HepG2 (cell line): Measurements from ENCODE around the gene NKX2-2. TPM values are rescaled to one million over a fixed set of nuclear protein-coding genes. Genes with fewer than 3 reads are reported as not detected.

ENCODE experiments used
- CERS6 ChIP-seq: sonication (generic); formaldehyde crosslinking; IDR thresholded peaks from 2 replicates; pipeline ENCODE4 v1.5.0; 2020; ENCODE audit warnings: missing genetic modification reagents
- EZH2 ChIP-seq: conservative IDR thresholded peaks from 2 replicates; pipeline ENCODE4 v1.6.1; 2012; ENCODE audit warnings: mild to moderate bottlenecking, low read depth, low read length, moderate library complexity
- FIP1L1 ChIP-seq: fragments of 200-400 bp; formaldehyde crosslinking; IDR thresholded peaks from 2 replicates; pipeline ENCODE4 v1.6.1; 2018; ENCODE audit warnings: low read depth, mild to moderate bottlenecking, low read length, moderate library complexity, borderline replicate concordance; ENCODE audit not compliant: insufficient read depth
- FOXO1 ChIP-seq: sonication (generic); formaldehyde crosslinking; IDR thresholded peaks from 2 replicates; pipeline ENCODE4 v1.4.0; 2020; ENCODE audit warnings: missing genetic modification reagents
- GATAD1 ChIP-seq: IDR thresholded peaks from 2 replicates; pipeline ENCODE4 v1.6.1; 2016; ENCODE audit warnings: missing genetic modification reagents, missing compliant biosample characterization
- HDAC1 ChIP-seq: sonication (generic); formaldehyde crosslinking; IDR thresholded peaks from 2 replicates; pipeline ENCODE4 v1.5.1; 2020; ENCODE audit warnings: mild to moderate bottlenecking, missing genetic modification reagents
- HDAC6 ChIP-seq: fragments of 200-600 bp; sonication (generic); IDR thresholded peaks from 2 replicates; pipeline ENCODE4 v1.7.0; 2017; ENCODE audit warnings: mild to moderate bottlenecking, antibody characterized with exemption, low read length, low read depth
- KDM2A ChIP-seq: sonication (generic); formaldehyde crosslinking; IDR thresholded peaks from 2 replicates; pipeline ENCODE4 v1.4.0; 2020; ENCODE audit warnings: low read depth, missing genetic modification reagents, borderline replicate concordance
- MAFG ChIP-seq: sonication (generic); formaldehyde crosslinking; IDR thresholded peaks from 2 replicates; pipeline ENCODE4 v1.5.1; 2020; ENCODE audit warnings: mild to moderate bottlenecking, missing genetic modification reagents
- MNT ChIP-seq: fragments of 450-650 bp; IDR thresholded peaks from 2 replicates; pipeline ENCODE4 v1.6.1; 2016
- NFATC3 ChIP-seq: sonication (generic); formaldehyde crosslinking; IDR thresholded peaks from 2 replicates; pipeline ENCODE4 v1.5.1; 2020; ENCODE audit warnings: mild to moderate bottlenecking, missing genetic modification reagents
- NFE2L2 ChIP-seq: fragments of 150-350 bp; IDR thresholded peaks from 2 replicates; pipeline ENCODE4 v1.6.1; 2014; ENCODE audit warnings: low read length
- RBM39 ChIP-seq: fragments of 200-400 bp; formaldehyde crosslinking; IDR thresholded peaks from one replicate; pipeline ENCODE4 v1.6.1; 2018; ENCODE audit warnings: antibody characterized with exemption, mild to moderate bottlenecking, low read depth, low read length; ENCODE audit not compliant: poor library complexity, severe bottlenecking
- SNRNP70 ChIP-seq: fragments of 200-400 bp; formaldehyde crosslinking; IDR thresholded peaks from 2 replicates; pipeline ENCODE4 v1.6.1; 2017; ENCODE audit warnings: mild to moderate bottlenecking, low read depth, low read length, moderate library complexity
- STAG1 ChIP-seq: sonication (generic); formaldehyde crosslinking; IDR thresholded peaks from 2 replicates; pipeline ENCODE4 v1.4.0; 2020; ENCODE audit warnings: missing genetic modification reagents
- SYNCRIP ChIP-seq: fragments of 200-400 bp; formaldehyde crosslinking; IDR thresholded peaks from 2 replicates; pipeline ENCODE4 v1.6.1; 2018; ENCODE audit warnings: mild to moderate bottlenecking, low read depth, low read length; ENCODE audit not compliant: insufficient read depth
- ZFP90 ChIP-seq: sonication (generic); formaldehyde crosslinking; IDR thresholded peaks from 2 replicates; pipeline ENCODE4 v1.8.0; 2022; ENCODE audit warnings: missing genetic modification reagents, mild to moderate bottlenecking, inconsistent platforms, borderline replicate concordance
- ZNF282 ChIP-seq: fragments of 450-650 bp; IDR thresholded peaks from 2 replicates; pipeline ENCODE4 v1.6.1; 2018; ENCODE audit not compliant: partially characterized antibody
- ZNF430 ChIP-seq: sonication (generic); formaldehyde crosslinking; IDR thresholded peaks from 2 replicates; pipeline ENCODE4 v1.9.0; 2021; ENCODE audit warnings: mild to moderate bottlenecking, missing genetic modification reagents
- ZNF777 ChIP-seq: sonication (generic); formaldehyde crosslinking; IDR thresholded peaks from 2 replicates; pipeline ENCODE4 v1.4.0; 2020; ENCODE audit warnings: missing genetic modification reagents
- ZSCAN31 ChIP-seq: sonication (generic); formaldehyde crosslinking; IDR thresholded peaks from 2 replicates; pipeline ENCODE4 v1.5.0; 2020; ENCODE audit warnings: low read depth, mild to moderate bottlenecking, missing genetic modification reagents
- ZXDC ChIP-seq: sonication (generic); formaldehyde crosslinking; IDR thresholded peaks from 2 replicates; pipeline ENCODE4 v1.5.0; 2020; ENCODE audit warnings: mild to moderate bottlenecking, missing genetic modification reagents
- polyA plus RNA-seq, 8 experiments: library from polyadenylated mRNA; depleted of rRNA in 3 of 8; stranded (reverse) in 7 of 8; unstranded in 1 of 8; fragments of >200 nt; fragmentation: Illumina TruSeq in 4 of 8; extraction: Trizol in 4 of 8; gene quantifications; 2 replicates each; pipeline versions ENCODE4 v1.2.1 to v1.2.3, GENCODE V29; 2011 to 2016; ENCODE audit warnings: low read depth in 4 of 8, missing spikeins in 1 of 8, mixed read lengths in 1 of 8; ENCODE audit not compliant: insufficient read depth in 1 of 8
- total RNA-seq, 5 experiments: library from RNA; depleted of rRNA; stranded (reverse); fragments of >200 nt; fragmentation: Illumina TruSeq; extraction: Trizol; gene quantifications; 2 replicates each; pipeline ENCODE4 v1.2.3, GENCODE V29; 2016; ENCODE audit warnings: low read depth in 1 of 5

NKX2-2 gene
- total and polyA plus RNA-seq, 2 of the 13 experiments (the other 11 are each of a cell fraction or from before 2014, with no cell fraction given): not detected

- TF ChIP-seq ZFP90 (no peak), ZXDC (CRISPR knock-in tag) (no peak), HDAC1 (CRISPR knock-in tag) (no peak), NFATC3 (CRISPR knock-in tag) (no peak), KDM2A (CRISPR knock-in tag) (no peak), ZNF430 (CRISPR knock-in tag) (no peak), HDAC6 (no peak), ZNF777 (CRISPR knock-in tag) (0 out of 2 replicates have a peak, but pooled peaks have one; percentile 20), SNRNP70 (no peak), ZNF282 (no peak), FOXO1 (no peak), MNT (peak; percentile 32), STAG1 (CRISPR knock-in tag) (peak; percentile 19; the same call in 1 of the 2 replicates), GATAD1 (CRISPR knock-in tag) (no peak), SYNCRIP (no peak), ZSCAN31 (CRISPR knock-in tag) (no peak), FIP1L1 (no peak), EZH2 (peak; percentile 15; the same call in 1 of the 2 replicates), CERS6 (CRISPR knock-in tag) (no peak), MAFG (CRISPR knock-in tag) (no peak), NFE2L2 (no peak), RBM39 (no peak)
- TF ChIP-seq, all 625 proteins: peak for 6
Observed at GRCh38 chr20:21520702-21521595, 7.1 kb upstream of the NKX2-2 start (continued).
